AG04450 (cell line): Measurements from ENCODE around the gene CLOCK. TPM values are rescaled to one million over a fixed set of nuclear protein-coding genes. Genes with fewer than 3 reads are reported as not detected.

Source experiments
- CTCF ChIA-PET: fragments of 300-600, 350-600 bp; formaldehyde crosslinking; extraction: SDS; loops from one replicate; lab custom pipeline; 2022; ENCODE audit warnings: antibody characterized with exemption, inconsistent platforms; lab: Charles Lee
- POLR2A ChIA-PET: fragments of 350-600 bp; formaldehyde crosslinking; extraction: SDS; loops from one replicate; lab custom pipeline; 2021; ENCODE audit warnings: antibody characterized with exemption, inconsistent platforms; lab: Yijun Ruan, JAX
- DNase-seq: peaks from one replicate; pipeline ENCODE4 v3.0.0-alpha.2; 2011; ENCODE audit warnings: low read depth, low spot score
- H3K27ac ChIP-seq: one replicate; pipeline ENCODE4 v1.5.1; 2012; ENCODE audit warnings: low read depth, low read length, control low read depth
- H3K27me3 ChIP-seq: one replicate; pipeline ENCODE4 v1.6.0; 2012; ENCODE audit warnings: low read length; ENCODE audit not compliant: control insufficient read depth, insufficient read depth
- H3K4me3 ChIP-seq: 2 replicates; pipeline ENCODE4 v1.5.1; 2011; ENCODE audit warnings: mild to moderate bottlenecking, low read depth, low read length, control low read depth
- H3K9me3 ChIP-seq: 2 replicates; pipeline ENCODE4 v1.5.1; 2012; ENCODE audit warnings: low read length; ENCODE audit not compliant: control insufficient read depth, insufficient read depth
- CTCF ChIP-seq: IDR thresholded peaks from 2 replicates; pipeline ENCODE4 v1.5.1; 2011; ENCODE audit warnings: low read depth, low read length, control low read depth, inconsistent platforms
- polyA plus RNA-seq: library from polyadenylated mRNA; depleted of rRNA; stranded (reverse); fragments of >200 nt; gene quantifications from 2 replicates; pipeline ENCODE4 v1.2.3, GENCODE V29; 2011; rRNA removed
- small RNA-seq: library from RNA; depleted of rRNA; stranded (forward); fragments of <200 nt; gene quantifications from one replicate; pipeline ENCODE3, GENCODE V24; 2012; ENCODE audit warnings: low read depth; ENCODE audit not compliant: insufficient read length

CLOCK gene
- polyA plus RNA-seq, 1 experiment: 18.8 TPM

GRCh38 chr4:55380576-55380975 is 166.1 kb downstream of the CLOCK start:
- ChIA-PET CTCF (interaction anchor here (1.1 kb wide), 1 partner anchor 34 kb away, joined by 4 read pairs; no protein-coding TSS in a partner anchor), POLR2A (no interaction called here)
- H3K4me3 ChIP-seq: no peak overlapping the region
- H3K9me3 ChIP-seq: no peaks in the 10 kb centered on the region
- DNase-seq: no peak
- TF ChIP-seq CTCF: no peak
- H3K27ac ChIP-seq: no peak overlapping the region
- H3K27me3 ChIP-seq: no peaks in the 10 kb centered on the region

- no peaks in the 10 kb centered on the region for H3K9me3 ChIP-seq
- ChIA-PET CTCF (no interaction called here), POLR2A (no interaction called here)
- H3K27ac ChIP-seq: no peak overlapping the region
- H3K4me3 ChIP-seq: no peak overlapping the region
- no peaks in the 10 kb centered on the region for H3K27me3 ChIP-seq
- no peak for TF ChIP-seq CTCF
- DNase-seq: no peak
Observed at GRCh38 chr4:55378617-55379467, 167.9 kb downstream of the CLOCK start.

Small RNA genes within 50 kb of the gene (small RNA-seq; reads per million reads assigned to genes)
- gene RF00019: not detected

Other genes starting within 250 kb of the CLOCK start
- gene SRD5A3, start 200.7 kb downstream of the CLOCK start, polyA plus RNA-seq: 13.2 and 15.8 TPM in 2 replicates
- 134 and 146 TPM in 2 replicates for gene TMEM165, start 151.0 kb downstream of the CLOCK start, polyA plus RNA-seq
- not detected in 2 replicates for gene PDCL2, start 45.3 kb upstream of the CLOCK start, polyA plus RNA-seq
- gene NMU, start 89.4 kb upstream of the CLOCK start, polyA plus RNA-seq: not detected in 2 replicates